ENCODE data around the gene DPYD.

DPYD gene

GRCh38 chr1:97630281-97630680 is 290.6 kb downstream of the DPYD start:
- H3K9ac ChIP-seq (ENCODE audit: low read length) = no peak overlapping the region
- no peak overlapping the region for H3K4me2 ChIP-seq (ENCODE audit: low read length)
- H3K4me3 ChIP-seq (ENCODE audit: low read depth, low read length, poor library complexity, severe bottlenecking) = no peak overlapping the region
- no peaks in the 10 kb centered on the region for H3K27me3 ChIP-seq (ENCODE audit: insufficient read depth, low read length)
- H4K20me1 ChIP-seq (ENCODE audit: insufficient read depth, low read length) = no peaks in the 10 kb centered on the region
- H3K36me3 ChIP-seq (ENCODE audit: insufficient read depth, low read length) = no peaks in the 10 kb centered on the region
- no peak overlapping the region for H3K27ac ChIP-seq (ENCODE audit: low read depth, low read length, poor library complexity, severe bottlenecking)
- no peak for TF ChIP-seq CTCF (IDR thresholded peaks at IDR 0.05; ENCODE audit: low read length)
- TF ChIP-seq EZH2 (IDR thresholded peaks at IDR 0.05; ENCODE audit: borderline replicate concordance, low read length) = no peak
- no peak overlapping the region for H2AFZ ChIP-seq (ENCODE audit: low read length)
- no peaks in the 10 kb centered on the region for H3K9me3 ChIP-seq (ENCODE audit: low read length)
- H3K9me2 ChIP-seq (ENCODE audit: low read depth, low read length) = no peaks in the 10 kb centered on the region
- H3K79me2 ChIP-seq (ENCODE audit: insufficient read depth, low read length) = no peaks in the 10 kb centered on the region
- H3F3A ChIP-seq (ENCODE audit: insufficient read depth, low read length) = no peaks in the 10 kb centered on the region
- peaks cover 12% of the 10 kb centered on the region for H3K4me1 ChIP-seq (ENCODE audit: insufficient read depth, low read length, severe bottlenecking)

GRCh38 chr1:97623220-97623619 is 297.6 kb downstream of the DPYD start:
- H3K9me3 ChIP-seq (ENCODE audit: low read length) = 0 out of 2 replicates have a peak, but pooled peaks cover 3% of the 10 kb centered on the region
- no peak overlapping the region for H3K9ac ChIP-seq (ENCODE audit: low read length)
- no peaks in the 10 kb centered on the region for H3K4me1 ChIP-seq (ENCODE audit: insufficient read depth, low read length, severe bottlenecking)
- no peak overlapping the region for H3K4me3 ChIP-seq (ENCODE audit: low read depth, low read length, poor library complexity, severe bottlenecking)
- no peaks in the 10 kb centered on the region for H3K27me3 ChIP-seq (ENCODE audit: insufficient read depth, low read length)
- H3K79me2 ChIP-seq (ENCODE audit: insufficient read depth, low read length) = no peaks in the 10 kb centered on the region
- H3K27ac ChIP-seq (ENCODE audit: low read depth, low read length, poor library complexity, severe bottlenecking) = no peak overlapping the region
- H3K9me2 ChIP-seq (ENCODE audit: low read depth, low read length) = no peaks in the 10 kb centered on the region
- no peaks in the 10 kb centered on the region for H4K20me1 ChIP-seq (ENCODE audit: insufficient read depth, low read length)
- H3K4me2 ChIP-seq (ENCODE audit: low read length) = no peak overlapping the region
- no peaks in the 10 kb centered on the region for H3K36me3 ChIP-seq (ENCODE audit: insufficient read depth, low read length)
- TF ChIP-seq EZH2 (IDR thresholded peaks at IDR 0.05; ENCODE audit: borderline replicate concordance, low read length) = no peak
- no peak for TF ChIP-seq CTCF (IDR thresholded peaks at IDR 0.05; ENCODE audit: low read length)
- H3F3A ChIP-seq (ENCODE audit: insufficient read depth, low read length) = no peaks in the 10 kb centered on the region
- H2AFZ ChIP-seq (ENCODE audit: low read length) = no peak overlapping the region

- H3K9ac ChIP-seq (ENCODE audit: low read length) = no peak overlapping the region
- H3K36me3 ChIP-seq (ENCODE audit: insufficient read depth, low read length) = no peaks in the 10 kb centered on the region
- no peak overlapping the region for H3K4me3 ChIP-seq (ENCODE audit: low read depth, low read length, poor library complexity, severe bottlenecking)
- H3F3A ChIP-seq (ENCODE audit: insufficient read depth, low read length) = no peaks in the 10 kb centered on the region
- no peaks in the 10 kb centered on the region for H4K20me1 ChIP-seq (ENCODE audit: insufficient read depth, low read length)
- H3K4me2 ChIP-seq (ENCODE audit: low read length) = no peak overlapping the region
- 0 out of 2 replicates have a peak, but pooled peaks cover 3% of the 10 kb centered on the region for H3K9me3 ChIP-seq (ENCODE audit: low read length)
- H3K4me1 ChIP-seq (ENCODE audit: insufficient read depth, low read length, severe bottlenecking) = no peaks in the 10 kb centered on the region
- H3K9me2 ChIP-seq (ENCODE audit: low read depth, low read length) = no peaks in the 10 kb centered on the region
- H2AFZ ChIP-seq (ENCODE audit: low read length) = no peak overlapping the region
- H3K79me2 ChIP-seq (ENCODE audit: insufficient read depth, low read length) = no peaks in the 10 kb centered on the region
- no peaks in the 10 kb centered on the region for H3K27me3 ChIP-seq (ENCODE audit: insufficient read depth, low read length)
- H3K27ac ChIP-seq (ENCODE audit: low read depth, low read length, poor library complexity, severe bottlenecking) = no peak overlapping the region
- TF ChIP-seq EZH2 (IDR thresholded peaks at IDR 0.05; ENCODE audit: borderline replicate concordance, low read length) = no peak
- TF ChIP-seq CTCF (IDR thresholded peaks at IDR 0.05; ENCODE audit: low read length) = no peak
These were observed 298.9 kb downstream of the DPYD start for GRCh38 chr1:97621955-97622354.

Data from OCI-LY1 (cell line).